Endometrial microvascular endothelial cells (primary cell): ENCODE results near the gene ENOX2. TPM values are rescaled to one million over a fixed set of nuclear protein-coding genes. Genes with fewer than 3 reads are reported as not detected.

Experiments used
- in situ Hi-C: cut with HindIII; loops from 2 replicates; pipeline ENCODE4 v1.10.0; 2017; ENCODE audit warnings: low sequenced_read_pairs, low pct_unique_long_range_greater_than_20kb; ENCODE audit errors: inconsistent ontology term
- total RNA-seq: library from RNA; depleted of rRNA; stranded (reverse); fragments of >200 nt; gene quantifications from one replicate; pipeline ENCODE4 v1.2.3, GENCODE V29; 2015; ENCODE audit errors: inconsistent ontology term

The ENOX2 gene
- total RNA-seq, 1 donor from 2014 or later: 13.8 TPM

GRCh38 chrX:130778773-130779172, 124.2 kb downstream of the ENOX2 start:
- in situ Hi-C loops: no loop called here

DNA sequence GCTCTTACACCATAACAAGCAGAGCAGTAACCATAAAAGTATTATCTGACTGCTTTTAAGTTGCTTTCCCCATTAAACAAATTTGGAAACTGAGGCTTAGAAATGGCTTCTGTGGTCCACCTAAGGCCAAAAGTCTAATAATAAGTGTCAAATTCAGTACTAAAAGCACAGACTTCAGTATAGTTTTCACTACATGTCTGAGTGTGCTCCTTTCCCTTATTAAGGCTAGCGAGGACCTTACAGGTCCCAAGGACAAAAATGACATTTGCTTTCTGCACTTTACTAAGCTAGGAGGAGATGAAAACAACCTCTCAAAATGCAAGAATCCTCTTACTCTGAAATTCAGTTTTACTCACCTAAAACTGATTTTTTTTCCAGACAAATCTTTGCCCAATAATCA, 127.2 kb downstream of the ENOX2 start:
- in situ Hi-C loops: no loop called here

GRCh38 chrX:130772776-130773143, 130.2 kb downstream of the ENOX2 start:
- in situ Hi-C loops: no loop called here

DNA sequence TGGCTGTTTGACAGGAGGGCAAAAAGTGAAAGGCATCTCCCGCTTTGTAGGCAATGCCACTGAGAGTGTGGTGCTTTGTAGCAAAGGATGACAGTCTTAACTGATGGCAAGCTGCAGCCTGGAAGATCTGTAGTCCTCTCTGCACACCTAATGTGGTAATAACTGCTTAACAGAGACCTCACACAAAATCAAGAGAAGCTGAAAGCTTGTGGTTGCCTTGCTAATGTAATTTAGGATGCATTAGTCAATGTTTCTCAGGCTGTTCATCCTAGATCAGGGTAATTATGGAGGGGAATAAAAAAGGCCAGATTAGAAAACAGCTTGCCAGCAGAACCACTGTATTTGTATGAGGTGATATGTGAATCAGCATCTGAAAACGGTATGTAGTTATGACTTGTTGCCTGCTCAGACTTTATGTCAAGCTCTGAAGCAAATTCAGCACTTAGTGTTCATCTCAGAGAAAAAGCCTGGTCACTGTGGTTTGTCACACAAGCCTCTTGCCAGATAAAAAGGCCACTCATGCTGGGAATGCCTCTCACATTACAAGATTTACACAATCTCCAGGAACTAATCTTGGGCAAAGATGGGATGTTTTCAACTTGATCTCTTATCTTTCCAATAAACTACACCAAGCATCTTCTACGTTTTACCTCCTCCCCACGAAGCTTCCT, 130.8 kb downstream of the ENOX2 start:
- in situ Hi-C loops: no loop called here

- in situ Hi-C loops: no loop called here
Observed at GRCh38 chrX:130771648-130772047, 131.4 kb downstream of the ENOX2 start.

DNA sequence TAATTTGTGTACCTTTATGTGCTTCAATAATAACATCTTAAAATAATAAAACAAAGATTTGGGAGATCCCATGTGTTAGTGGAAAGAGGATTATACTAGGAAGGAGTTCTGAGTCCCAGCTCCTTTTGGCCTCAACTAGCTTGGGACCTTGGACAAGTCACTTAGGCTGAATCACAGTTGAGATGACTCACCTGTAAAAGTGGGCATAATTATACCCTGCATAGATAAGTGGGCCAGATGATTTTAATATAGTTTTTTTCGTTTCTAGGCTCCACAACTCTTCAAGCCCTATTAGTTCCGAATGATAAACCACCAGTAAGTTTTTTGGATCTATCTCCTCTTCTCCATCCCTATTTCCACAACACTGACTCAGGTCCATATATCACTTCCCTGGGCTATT, 131.8 kb downstream of the ENOX2 start:
- in situ Hi-C loops: no loop called here

- in situ Hi-C loops: no loop called here
Observed at GRCh38 chrX:130770615-130771014, 132.4 kb downstream of the ENOX2 start.

DNA sequence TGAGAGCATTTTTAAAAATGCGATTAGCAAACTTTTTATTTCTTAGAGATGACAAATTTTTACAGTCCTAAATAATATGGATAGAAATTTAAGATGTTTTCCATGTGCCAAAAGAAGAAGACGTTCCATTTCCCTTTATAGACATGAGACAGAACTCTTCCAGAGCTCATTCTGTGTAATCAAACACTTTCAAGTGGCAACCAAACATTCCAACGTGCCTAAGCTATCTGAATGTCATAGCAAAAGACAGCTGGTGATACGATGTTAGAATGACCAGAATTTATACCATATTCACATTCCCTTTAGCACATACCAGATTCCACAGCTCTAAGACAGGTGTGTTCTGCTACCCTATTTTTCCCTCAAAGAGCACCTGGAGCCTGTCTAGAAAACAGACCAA, 133.2 kb downstream of the ENOX2 start:
- in situ Hi-C loops: no loop called here

DNA sequence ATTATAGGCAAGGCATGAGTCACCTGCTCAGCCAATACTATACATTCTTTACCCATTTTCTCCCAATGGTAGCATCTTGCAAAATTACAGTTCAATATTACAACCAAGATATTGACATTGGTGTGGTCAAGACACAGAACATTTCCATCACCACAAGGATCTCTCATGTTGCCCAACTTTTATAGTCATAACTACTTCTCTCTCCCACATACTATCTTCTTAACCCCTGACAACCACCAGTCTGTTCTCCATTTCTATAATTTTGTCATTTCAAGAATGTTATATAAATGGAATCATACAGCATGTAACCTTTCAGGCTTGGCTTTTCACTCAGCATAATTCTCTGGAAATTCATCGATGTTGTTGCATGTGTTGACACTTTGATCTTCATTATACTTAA, 144.9 kb downstream of the ENOX2 start:
- in situ Hi-C loops: no loop called here

DNA sequence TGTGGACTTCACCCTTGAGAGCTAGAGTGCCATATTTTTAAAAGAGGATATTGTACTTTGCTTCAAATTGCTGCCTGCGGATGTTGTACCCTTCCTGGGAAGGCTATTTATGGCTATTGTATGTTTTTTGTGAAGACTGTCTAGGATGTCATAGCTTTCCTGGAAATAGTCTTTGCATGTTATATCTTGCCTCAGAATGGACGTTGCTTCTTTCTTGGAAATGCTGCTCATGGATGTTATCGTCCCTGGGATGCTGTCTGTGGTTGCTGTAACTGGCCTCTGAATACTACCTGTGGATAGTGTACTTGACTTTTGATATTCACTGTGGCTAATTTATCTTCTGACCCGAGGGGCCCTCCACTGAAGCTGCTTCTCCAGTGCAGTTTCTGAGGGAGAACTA, 146.8 kb downstream of the ENOX2 start:
- in situ Hi-C loops: no loop called here

DNA sequence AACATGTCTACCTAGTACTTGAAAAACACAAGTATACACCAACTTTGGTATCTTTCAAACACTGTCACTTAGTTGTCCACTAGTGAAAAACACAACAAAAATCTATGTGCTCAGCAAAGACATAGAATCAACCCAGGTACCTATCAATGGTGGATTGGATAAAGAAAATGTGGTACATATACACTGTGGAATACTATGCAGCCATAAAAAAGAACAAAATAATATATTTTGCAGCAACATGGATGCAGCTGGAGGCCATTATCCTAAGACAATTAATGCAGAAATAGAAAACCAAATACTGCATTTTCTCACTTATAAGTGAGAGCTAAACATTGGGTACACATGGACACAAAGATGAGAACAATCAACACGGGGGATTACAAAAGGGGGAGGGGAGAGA, 148.7 kb downstream of the ENOX2 start:
- in situ Hi-C loops: no loop called here

GRCh38 chrX:130746709-130747342, 156.2 kb downstream of the ENOX2 start:
- in situ Hi-C loops: no loop called here

DNA sequence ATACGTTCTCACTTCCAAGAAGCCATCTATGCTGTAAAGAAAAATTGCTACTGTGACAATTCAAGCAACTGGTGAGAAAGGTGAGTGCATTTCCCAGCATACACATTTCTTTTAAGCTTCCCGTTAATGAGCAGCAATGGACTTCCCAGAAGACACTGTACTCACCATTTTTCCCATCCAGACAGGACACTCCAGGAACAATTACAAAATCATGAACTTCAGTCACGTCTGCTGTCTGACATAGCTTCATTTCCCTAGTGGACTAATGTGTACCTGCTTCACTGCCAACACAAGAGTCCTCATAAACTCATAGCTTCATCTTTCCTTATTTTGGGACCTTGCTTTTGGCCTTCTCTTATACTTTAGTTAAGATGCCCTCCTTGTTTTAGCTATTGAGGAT, 156.9 kb downstream of the ENOX2 start:
- in situ Hi-C loops: no loop called here

- in situ Hi-C loops: no loop called here
Observed at GRCh38 chrX:130741584-130741983, 161.4 kb downstream of the ENOX2 start.

DNA sequence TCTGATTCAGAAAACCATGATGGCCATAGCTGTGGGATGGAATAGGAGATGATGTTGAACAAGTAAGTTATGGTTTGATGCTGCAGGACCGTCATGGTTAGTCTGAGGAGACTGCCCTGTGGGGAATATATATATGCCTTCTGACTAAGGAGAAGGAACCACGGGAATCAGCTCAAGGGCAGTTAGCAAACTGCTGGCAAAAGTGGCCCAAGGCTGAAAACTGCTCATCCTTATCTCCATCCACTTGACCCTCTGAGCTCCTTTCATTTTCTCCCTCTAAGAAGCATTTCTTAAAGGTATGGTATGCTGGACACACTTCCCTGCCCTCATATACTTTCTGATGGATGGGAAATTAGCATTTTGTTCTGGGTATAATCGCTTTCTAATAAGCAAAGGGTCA, 161.9 kb downstream of the ENOX2 start:
- in situ Hi-C loops: no loop called here

- in situ Hi-C loops: no loop called here
Observed at GRCh38 chrX:130738638-130739195, 164.3 kb downstream of the ENOX2 start.

DNA sequence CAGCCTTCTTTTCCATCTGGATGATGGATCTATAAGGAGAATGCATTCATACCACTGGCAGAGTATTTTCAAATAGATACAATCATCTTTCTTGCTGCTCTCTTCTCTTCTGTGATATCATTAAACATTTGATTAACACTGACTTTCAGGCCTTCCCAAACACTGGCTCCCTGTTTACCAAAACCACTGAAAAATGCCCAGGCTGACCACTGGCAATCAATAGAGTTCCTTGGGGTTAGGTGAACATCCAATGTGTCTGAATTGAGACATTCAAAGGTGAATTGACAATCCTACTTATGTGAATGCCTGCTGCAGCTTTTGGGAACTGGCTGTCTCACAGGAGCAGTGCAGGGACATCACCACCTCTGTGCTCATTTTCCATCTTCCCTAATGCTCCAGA, 168.3 kb downstream of the ENOX2 start:
- in situ Hi-C loops: no loop called here

DNA sequence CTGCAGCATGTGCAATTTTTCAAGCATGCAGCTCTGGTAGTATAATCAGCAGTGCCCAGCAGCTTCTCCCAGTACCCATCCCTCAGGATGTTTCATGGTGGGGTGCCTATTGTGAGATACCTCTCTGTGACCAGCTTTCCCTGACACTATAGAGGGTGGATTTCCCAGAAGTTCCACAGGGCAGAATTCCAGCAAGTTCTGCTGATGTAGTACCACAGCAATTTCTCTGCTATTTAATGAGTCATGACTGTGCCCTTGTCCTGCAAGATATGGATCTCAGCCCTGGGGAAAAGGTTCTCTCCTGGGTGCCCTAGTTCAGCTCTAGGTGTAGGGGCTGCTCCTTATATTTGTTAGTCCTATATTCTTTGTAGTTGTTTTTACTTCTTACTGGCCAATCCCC, 174.8 kb downstream of the ENOX2 start:
- in situ Hi-C loops: no loop called here

- in situ Hi-C loops: no loop called here
Observed at GRCh38 chrX:130726661-130727060, 176.3 kb downstream of the ENOX2 start.

- in situ Hi-C loops: no loop called here
Observed at GRCh38 chrX:130725519-130725918, 177.5 kb downstream of the ENOX2 start.

- in situ Hi-C loops: no loop called here
Observed at GRCh38 chrX:130719413-130719812, 183.6 kb downstream of the ENOX2 start.
